K562 (cell line): ENCODE results near the gene CBX8. TPM values are rescaled to one million over a fixed set of nuclear protein-coding genes. Genes with fewer than 3 reads are reported as not detected.

Source experiments
- DNMT1 ChIP-seq: fragments of 450-650 bp; IDR thresholded peaks from 2 replicates; pipeline ENCODE4 v1.6.1; 2016; ENCODE audit warnings: antibody characterized with exemption, mild to moderate bottlenecking
- DPF2 ChIP-seq: fragments of 450-650 bp; IDR thresholded peaks from 2 replicates; pipeline ENCODE4 v1.6.1; 2016
- ETS1 ChIP-seq: conservative IDR thresholded peaks from 2 replicates; pipeline ENCODE4 v1.6.1; 2011; ENCODE audit warnings: low read depth, mild to moderate bottlenecking, low read length; ENCODE audit not compliant: control insufficient read depth
- ILK ChIP-seq: fragments of 450-650 bp; IDR thresholded peaks from 2 replicates; pipeline ENCODE4 v1.6.1; 2016; ENCODE audit warnings: missing genetic modification characterization, low read depth, mild to moderate bottlenecking, missing compliant biosample characterization, moderate library complexity, borderline replicate concordance
- NR0B1 ChIP-seq: fragments of 450-650 bp; IDR thresholded peaks from one replicate; pipeline ENCODE4 v1.6.1; 2018; ENCODE audit warnings: mild to moderate bottlenecking, moderate library complexity; ENCODE audit not compliant: partially characterized antibody
- NR2F6 ChIP-seq: fragments of 450-650 bp; formaldehyde crosslinking; IDR thresholded peaks from 2 replicates; pipeline ENCODE4 v1.4.0; 2020; ENCODE audit warnings: mild to moderate bottlenecking
- RBBP5 ChIP-seq: fragments of 200-600 bp; sonication (generic); IDR thresholded peaks from 2 replicates; pipeline ENCODE4 v1.6.1; 2012; ENCODE audit warnings: borderline replicate concordance, mild to moderate bottlenecking, low read length, control low read depth, inconsistent platforms; ENCODE audit not compliant: insufficient read depth, poor library complexity, severe bottlenecking
- TEAD2 ChIP-seq: fragments of 450-650 bp; IDR thresholded peaks from 2 replicates; pipeline ENCODE4 v1.6.1; 2016; ENCODE audit warnings: missing genetic modification characterization, control low read depth, missing compliant biosample characterization
- TGIF2 ChIP-seq: sonication (generic); formaldehyde crosslinking; IDR thresholded peaks from 2 replicates; pipeline ENCODE4 v1.8.1; 2022; ENCODE audit warnings: mild to moderate bottlenecking, missing genetic modification reagents, moderate library complexity
- ZBTB12 ChIP-seq: fragments of 250-450 bp; sonication (Bioruptor Pico); IDR thresholded peaks from 2 replicates; pipeline ENCODE4 v1.4.0; 2020
- ZNF589 ChIP-seq: fragments of 200-800 bp; sonication (Bioruptor generic); IDR thresholded peaks from 2 replicates; pipeline ENCODE4 v1.6.1; 2016; ENCODE audit warnings: low read depth, missing genetic modification characterization, missing compliant biosample characterization
- ZNF696 ChIP-seq: fragments of 250-450 bp; sonication (Bioruptor Pico); conservative IDR thresholded peaks from 2 replicates; pipeline ENCODE4 v1.4.0; 2020; ENCODE audit warnings: mild to moderate bottlenecking, moderate library complexity
- polyA plus RNA-seq, 8 experiments: library from polyadenylated mRNA; depleted of rRNA in 4 of 8; stranded (reverse) in 5 of 8; unstranded in 3 of 8; fragments of >200 nt; fragmentation: Nextera tagmentation in 2 of 8; fragmentation: Illumina TruSeq in 1 of 8; extraction: Ambion mirVana in 2 of 8; extraction: Trizol in 1 of 8; gene quantifications; 2 replicates each; pipeline versions ENCODE4 v1.2.1 to v1.2.3, GENCODE V29; 2011 to 2014; ENCODE audit warnings: inconsistent platforms in 1 of 8, missing spikeins in 1 of 8
- total RNA-seq, 7 experiments: library from RNA; depleted of rRNA in 6 of 7; stranded (reverse); fragments of >200 nt in 6 of 7; fragmentation: Illumina TruSeq in 2 of 7; extraction: Trizol in 2 of 7; gene quantifications; 2 replicates each; pipeline versions ENCODE4 v1.2.1 to v1.2.3, GENCODE V29; 2011 to 2021; ENCODE audit warnings: low replicate concordance in 1 of 7
- TF ChIP-seq, protein P1 (sequence below): fragments of 250-450 bp; sonication (Bioruptor Pico); IDR thresholded peaks from 2 replicates; pipeline ENCODE4 v1.9.0; 2021; ENCODE audit warnings: mild to moderate bottlenecking, inconsistent platforms
- TF ChIP-seq, protein P2 (sequence below): sonication (generic); formaldehyde crosslinking; IDR thresholded peaks from 2 replicates; pipeline ENCODE4 v1.9.0; 2022; ENCODE audit warnings: mild to moderate bottlenecking, missing genetic modification reagents

CBX8 gene
- total and polyA plus RNA-seq, 9 of the 15 experiments (the other 6 are each of a cell fraction or from before 2014, with no cell fraction given): 0.08 to 11.9 (median 2.6) TPM

- TF ChIP-seq ZBTB12 (CRISPR knock-in tag) (no peak), TEAD2 (no peak), ZNF696 (CRISPR knock-in tag) (no peak), ZNF589 (CRISPR knock-in tag) (peak; percentile 70; the same call in 1 of the 2 replicates), DPF2 (peak; percentile 61; the same call in 1 of the 2 replicates), ILK (tag) (no peak), ETS1 (peak; percentile 81), DNMT1 (no peak), TGIF2 (CRISPR knock-in tag) (no peak), RBBP5 (peak; percentile 57), NR0B1 (no peak), NR2F6 (CRISPR knock-in tag) (no peak)
- TF ChIP-seq, protein P1, sequence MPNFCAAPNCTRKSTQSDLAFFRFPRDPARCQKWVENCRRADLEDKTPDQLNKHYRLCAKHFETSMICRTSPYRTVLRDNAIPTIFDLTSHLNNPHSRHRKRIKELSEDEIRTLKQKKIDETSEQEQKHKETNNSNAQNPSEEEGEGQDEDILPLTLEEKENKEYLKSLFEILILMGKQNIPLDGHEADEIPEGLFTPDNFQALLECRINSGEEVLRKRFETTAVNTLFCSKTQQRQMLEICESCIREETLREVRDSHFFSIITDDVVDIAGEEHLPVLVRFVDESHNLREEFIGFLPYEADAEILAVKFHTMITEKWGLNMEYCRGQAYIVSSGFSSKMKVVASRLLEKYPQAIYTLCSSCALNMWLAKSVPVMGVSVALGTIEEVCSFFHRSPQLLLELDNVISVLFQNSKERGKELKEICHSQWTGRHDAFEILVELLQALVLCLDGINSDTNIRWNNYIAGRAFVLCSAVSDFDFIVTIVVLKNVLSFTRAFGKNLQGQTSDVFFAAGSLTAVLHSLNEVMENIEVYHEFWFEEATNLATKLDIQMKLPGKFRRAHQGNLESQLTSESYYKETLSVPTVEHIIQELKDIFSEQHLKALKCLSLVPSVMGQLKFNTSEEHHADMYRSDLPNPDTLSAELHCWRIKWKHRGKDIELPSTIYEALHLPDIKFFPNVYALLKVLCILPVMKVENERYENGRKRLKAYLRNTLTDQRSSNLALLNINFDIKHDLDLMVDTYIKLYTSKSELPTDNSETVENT (CRISPR knock-in tag): no peak
- TF ChIP-seq, protein P2, sequence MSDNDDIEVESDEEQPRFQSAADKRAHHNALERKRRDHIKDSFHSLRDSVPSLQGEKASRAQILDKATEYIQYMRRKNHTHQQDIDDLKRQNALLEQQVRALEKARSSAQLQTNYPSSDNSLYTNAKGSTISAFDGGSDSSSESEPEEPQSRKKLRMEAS (CRISPR knock-in tag): no peak; the same call in 1 of the 2 replicates
Measured at GRCh38 chr17:79826204-79826680, 29.4 kb upstream of the CBX8 start (continued).
